Gastrocnemius medialis (tissue), 4 donors: Measurements from ENCODE around the gene C16orf96. TPM values are rescaled to one million over a fixed set of nuclear protein-coding genes. Genes with fewer than 3 reads are reported as not detected.

Experiments
- ATAC-seq, 2 donors: fragments of 150-250 bp; one replicate each; pipeline ENCODE4 v1.9.1; 2016
- DNase-seq, 2 donors: peaks; one replicate each; pipeline ENCODE4 v3.0.0-alpha.2; 2019
- H3K27ac ChIP-seq, 4 donors: fragments of 200-600 bp; sonication (generic); 1 replicate in 1 of 4; 2 replicates in 3 of 4; pipeline ENCODE4 v1.5.1; 2016 to 2018; ENCODE audit warnings: mild to moderate bottlenecking in 2 of 4, moderate library complexity in 1 of 4
- H3K27me3 ChIP-seq, 3 donors: fragments of 200-600 bp; sonication (generic) in 2 of 3; 1 replicate in 1 of 3; 2 replicates in 2 of 3; pipeline versions ENCODE4 v1.5.1 to v1.6.0; 2016 to 2019; ENCODE audit warnings: mild to moderate bottlenecking in 1 of 3, moderate library complexity in 1 of 3
- H3K36me3 ChIP-seq, 2 donors: fragments of 200-600 bp; sonication (generic) in 1 of 2; one replicate each; pipeline ENCODE4 v1.5.1; 2017 to 2018
- H3K4me1 ChIP-seq, 2 donors: fragments of 200-600 bp; sonication (generic) in 1 of 2; one replicate each; pipeline ENCODE4 v1.5.1; 2016 to 2017; ENCODE audit warnings: mild to moderate bottlenecking in 2 of 2
- H3K4me3 ChIP-seq, 4 donors: fragments of 200-600 bp; sonication (generic) in 3 of 4; 1 replicate in 1 of 4; 2 replicates in 3 of 4; pipeline ENCODE4 v1.5.1; 2016 to 2019; ENCODE audit warnings: mild to moderate bottlenecking in 2 of 4
- H3K9me3 ChIP-seq, 3 donors: fragments of 200-600 bp; sonication (generic) in 2 of 3; 1 replicate in 1 of 3; 2 replicates in 2 of 3; pipeline ENCODE4 v1.5.1; 2016 to 2019
- CTCF ChIP-seq, 5 experiments: fragments of 450-650 bp in 3 of 5; fragments of 200-600 bp in 2 of 5; sonication (generic) in 2 of 5; IDR thresholded peaks in 4 of 5; conservative IDR thresholded peaks in 1 of 5; 1 replicate in 4 of 5; 2 replicates in 1 of 5; pipeline ENCODE4 v1.5.1; 2016 to 2019; ENCODE audit warnings: antibody characterized with exemption in 5 of 5, mild to moderate bottlenecking in 3 of 5, moderate library complexity in 3 of 5
- POLR2A ChIP-seq, 2 donors: fragments of 450-650 bp; IDR thresholded peaks; one replicate each; pipeline ENCODE4 v1.6.1; 2017; ENCODE audit warnings: antibody characterized with exemption in 2 of 2, mild to moderate bottlenecking in 2 of 2, moderate library complexity in 2 of 2
- in situ Hi-C, 4 donors: fragments of 200-750 bp; cut with MboI; loops; one replicate each; pipeline versions ENCODE4 v1.15.0 to v1.8.0; 2017; ENCODE audit warnings: low sequenced_read_pairs in 4 of 4
- intact Hi-C: fragments of 100-400 bp; cut with DNase I; formaldehyde crosslinking; loops from one replicate; pipeline ENCODE4 v1.15.1; 2023; ENCODE audit warnings: low total_unique reads
- total RNA-seq, 4 donors: library from RNA; depleted of rRNA; stranded (reverse); fragments of >200 nt; gene quantifications; one replicate each; pipeline versions ENCODE4 v1.1.0 to v1.2.3, GENCODE V29; 2016

The C16orf96 gene
- total RNA-seq, 4 donors from 2014 or later, result 0.15 to 0.59 TPM; not detected in 2

- Histone ChIP-seq H3K4me1 (no peaks in the 10 kb centered on the region), H3K9me3 (no peaks in the 10 kb centered on the region), H3K27ac (no peak overlapping the region), H3K36me3 (no peaks in the 10 kb centered on the region), H3K4me3 (no peak overlapping the region), H3K27me3 (no peaks in the 10 kb centered on the region)
- ATAC-seq (no peak), DNase-seq (no peak)
- intact Hi-C loops, result no loop called here
- TF ChIP-seq POLR2A (IDR thresholded peaks at IDR 0.05), result no peak
- no peak for TF ChIP-seq CTCF (IDR thresholded peaks at IDR 0.05 in 4 of 5, conservative IDR thresholded peaks at IDR 0.05 in 1 of 5)
- in situ Hi-C loops, result loop anchor here in 1 of 4 donors (25.0 kb wide), 1 partner anchor 92 kb away; the partner anchor contains the start of gene HMOX2
Measured at GRCh38 chr16:4578961-4579530, 22.9 kb downstream of the C16orf96 start.

DNA sequence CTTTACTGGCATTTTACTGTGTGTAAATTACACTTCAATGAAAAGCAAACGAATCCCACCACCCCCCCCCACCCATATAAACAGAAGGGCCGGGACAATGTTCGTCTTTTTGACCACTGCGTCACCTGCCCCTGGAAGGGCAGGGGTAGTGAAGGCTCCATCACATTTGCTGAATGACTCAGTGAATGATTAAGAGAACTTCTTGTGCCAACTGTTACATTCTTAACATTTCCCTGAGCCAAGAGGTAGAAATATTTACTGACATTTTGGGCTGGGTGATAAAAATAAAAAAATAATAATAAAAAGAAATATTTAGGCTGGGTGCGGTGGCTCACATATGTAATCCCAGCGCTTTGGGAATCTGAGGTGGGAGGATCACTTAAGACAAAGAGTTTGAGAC lies 24.1 kb downstream of the C16orf96 start:
- Histone ChIP-seq H3K9me3 (no peaks in the 10 kb centered on the region), H3K4me3 (no peak overlapping the region), H3K27me3 (no peaks in the 10 kb centered on the region), H3K4me1 (no peaks in the 10 kb centered on the region), H3K27ac (no peak overlapping the region), H3K36me3 (no peaks in the 10 kb centered on the region)
- TF ChIP-seq POLR2A (IDR thresholded peaks at IDR 0.05), result no peak
- no peak for TF ChIP-seq CTCF (IDR thresholded peaks at IDR 0.05 in 4 of 5, conservative IDR thresholded peaks at IDR 0.05 in 1 of 5)
- DNase-seq (no peak), ATAC-seq (no peak)
- in situ Hi-C loops, result loop anchor here in 1 of 4 donors (25.0 kb wide), 1 partner anchor 93 kb away; the partner anchor contains the start of gene HMOX2
- intact Hi-C loops, result no loop called here

GRCh38 chr16:4583906-4584305 lies 27.8 kb downstream of the C16orf96 start:
- Histone ChIP-seq H3K9me3 (peaks cover 0 to 6% (median 4%) of the 10 kb centered on the region in 3 donors), H3K4me3 (no peak overlapping the region), H3K27ac (no peak overlapping the region), H3K36me3 (no peaks in the 10 kb centered on the region), H3K4me1 (no peaks in the 10 kb centered on the region), H3K27me3 (no peaks in the 10 kb centered on the region)
- TF ChIP-seq POLR2A (IDR thresholded peaks at IDR 0.05) (no peak), CTCF (IDR thresholded peaks at IDR 0.05 in 4 of 5, conservative IDR thresholded peaks at IDR 0.05 in 1 of 5) (no peak)
- intact Hi-C loops, result loop anchor here (2.0 kb wide), 1 partner anchor 77 kb away; no protein-coding TSS in a partner anchor
- DNase-seq, result no peak
- in situ Hi-C loops, result loop anchor here in 1 of 4 donors (25.0 kb wide), 1 partner anchor 97 kb away; the partner anchor contains the start of gene HMOX2
- ATAC-seq, result no peak

DNA sequence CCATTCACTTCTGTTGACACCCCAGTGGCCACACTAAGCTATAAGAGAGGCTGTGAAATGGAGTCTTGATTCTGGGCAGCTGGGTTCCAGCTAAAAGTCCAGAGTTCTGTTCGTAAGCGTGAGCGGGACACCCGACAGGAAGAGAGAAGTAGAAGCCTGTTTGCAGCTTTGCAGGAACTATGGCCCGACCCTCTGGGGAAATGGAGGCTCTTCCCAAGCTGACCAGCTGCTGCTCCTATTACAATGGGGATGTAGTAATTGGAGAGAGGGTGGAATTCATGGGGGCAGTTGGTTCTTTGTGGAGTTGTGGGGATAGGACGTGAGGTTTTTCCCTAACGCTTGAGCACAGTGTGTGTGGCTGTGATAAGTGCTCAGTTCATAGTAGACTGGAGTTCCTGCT lies 30.2 kb downstream of the C16orf96 start:
- H3K36me3 ChIP-seq, result no peaks in the 10 kb centered on the region
- H3K4me1 ChIP-seq, result no peaks in the 10 kb centered on the region
- intact Hi-C loops, result no loop called here
- TF ChIP-seq POLR2A (IDR thresholded peaks at IDR 0.05) (no peak), CTCF (IDR thresholded peaks at IDR 0.05 in 4 of 5, conservative IDR thresholded peaks at IDR 0.05 in 1 of 5) (no peak)
- no peak for DNase-seq
- H3K27me3 ChIP-seq, result no peaks in the 10 kb centered on the region
- ATAC-seq, result no peak
- peaks cover 0 to 6% (median 4%) of the 10 kb centered on the region in 3 donors for H3K9me3 ChIP-seq
- in situ Hi-C loops, result loop anchor here in 1 of 4 donors (25.0 kb wide), 1 partner anchor 99 kb away; the partner anchor contains the start of gene HMOX2
- no peak overlapping the region for H3K27ac ChIP-seq
- no peak overlapping the region for H3K4me3 ChIP-seq
